EL (cell line): ENCODE results near the gene ASIC2.
A peak's percentile ranks its signal among the peaks of the same experiment; 100 is the strongest.

Experiments used
- DNase-seq: peaks from one replicate; pipeline ENCODE4 v3.0.0-alpha.2; 2016

ASIC2 gene

DNA sequence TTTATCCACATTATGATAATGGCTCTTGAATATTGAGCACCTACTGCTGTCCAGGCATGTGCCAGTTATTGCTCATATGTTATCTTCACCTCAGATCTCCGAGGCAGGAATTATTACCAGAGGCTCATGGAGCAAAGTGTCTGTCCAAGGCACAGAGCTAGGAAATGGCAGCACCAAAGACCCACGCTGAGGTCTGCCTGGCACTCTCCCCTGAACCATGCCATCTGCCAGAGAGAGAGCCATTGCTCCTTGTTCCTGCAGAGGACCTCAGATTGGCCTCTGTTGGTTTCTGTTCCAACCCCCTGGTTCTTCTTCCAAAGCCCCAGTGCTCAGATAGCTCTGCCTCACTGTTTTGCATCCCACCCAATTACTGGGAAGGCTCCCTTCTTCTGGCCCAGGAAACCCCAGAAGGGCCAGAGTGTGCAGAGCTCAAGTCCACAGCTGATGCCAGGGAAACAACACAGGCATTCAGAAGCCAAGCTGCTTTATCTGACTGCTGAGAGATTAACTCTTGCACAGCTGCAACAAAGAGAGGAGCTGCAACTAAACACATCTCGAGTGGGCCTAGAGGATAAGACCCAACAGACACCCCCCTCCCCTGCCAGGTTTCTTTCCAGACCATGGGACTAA lies 5.9 kb downstream of the ASIC2 start:
- no peak for DNase-seq

DNA sequence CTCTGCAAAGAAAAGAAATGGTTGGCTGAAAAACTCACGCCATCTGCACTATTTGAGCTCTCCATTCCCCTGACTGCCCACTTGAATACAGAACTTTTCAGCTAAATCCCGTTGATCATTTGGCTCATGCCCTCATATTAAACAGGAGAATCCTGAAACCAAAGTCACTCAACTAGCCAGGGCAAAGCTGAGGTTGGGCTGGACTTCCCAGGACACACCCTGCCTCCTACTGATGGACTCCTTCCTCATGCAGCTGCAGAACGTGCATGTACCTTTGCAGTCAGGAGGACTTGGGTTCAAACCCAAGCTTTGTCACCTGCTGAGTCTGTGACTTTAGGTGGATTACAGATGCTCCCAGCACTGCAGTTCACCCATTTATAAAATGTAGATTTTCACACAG lies 7.7 kb downstream of the ASIC2 start:
- no peak for DNase-seq

DNA sequence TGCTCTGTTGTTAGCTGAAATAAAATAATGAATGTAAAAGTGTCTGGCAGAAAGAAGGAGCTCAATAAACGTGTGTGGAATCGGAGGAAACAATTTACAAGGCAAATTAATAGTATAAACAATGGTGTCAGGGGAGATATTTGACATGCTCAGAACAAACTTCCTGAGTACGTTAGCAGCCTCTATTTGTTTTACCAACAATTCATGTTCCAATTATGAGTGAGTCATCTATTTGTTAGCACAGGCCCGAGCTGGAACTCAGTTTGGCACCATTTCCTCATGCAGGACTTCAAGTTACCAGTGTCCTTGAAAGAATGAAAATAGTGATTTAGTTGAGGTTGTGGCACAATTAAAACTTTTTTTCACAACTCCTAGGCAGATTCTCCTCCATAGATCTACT lies 9.1 kb downstream of the ASIC2 start:
- DNase-seq, result peak; percentile 58

DNA sequence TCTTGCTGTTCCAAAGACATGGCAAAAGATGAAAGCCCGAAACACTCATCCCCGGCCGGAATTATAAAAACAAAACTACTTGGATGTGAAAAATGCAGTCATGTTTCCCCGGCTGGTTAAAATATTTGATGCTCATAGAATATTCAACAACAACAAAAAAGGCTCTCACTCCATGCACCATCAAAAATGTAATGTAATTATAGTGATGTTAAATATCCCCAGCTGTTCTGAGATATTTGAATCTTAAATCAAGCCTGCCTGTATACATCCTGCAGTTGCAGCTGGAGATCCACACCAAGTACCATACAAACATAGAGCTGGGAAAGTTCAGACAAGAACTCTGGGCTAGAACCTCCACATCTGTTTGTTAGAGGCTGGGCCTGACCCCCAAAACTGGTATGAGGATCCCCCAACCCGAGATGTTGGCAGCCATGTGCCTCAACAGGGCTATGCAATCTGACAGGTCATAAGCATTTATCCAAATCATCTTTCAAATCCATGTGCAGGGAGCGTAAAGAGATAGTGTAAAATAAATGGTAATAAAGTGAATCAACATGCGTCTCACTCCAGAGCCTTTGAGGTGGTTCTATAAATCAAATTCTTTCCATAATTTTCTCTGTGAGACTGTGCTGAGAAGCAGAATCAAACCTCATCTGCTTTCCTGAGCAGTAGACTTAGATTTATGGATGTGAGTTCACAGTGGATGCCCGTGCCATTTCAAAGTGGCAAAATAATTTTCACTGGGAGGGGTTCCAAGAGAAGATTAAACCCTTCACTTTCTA lies 12.7 kb downstream of the ASIC2 start:
- no peak for DNase-seq

DNA sequence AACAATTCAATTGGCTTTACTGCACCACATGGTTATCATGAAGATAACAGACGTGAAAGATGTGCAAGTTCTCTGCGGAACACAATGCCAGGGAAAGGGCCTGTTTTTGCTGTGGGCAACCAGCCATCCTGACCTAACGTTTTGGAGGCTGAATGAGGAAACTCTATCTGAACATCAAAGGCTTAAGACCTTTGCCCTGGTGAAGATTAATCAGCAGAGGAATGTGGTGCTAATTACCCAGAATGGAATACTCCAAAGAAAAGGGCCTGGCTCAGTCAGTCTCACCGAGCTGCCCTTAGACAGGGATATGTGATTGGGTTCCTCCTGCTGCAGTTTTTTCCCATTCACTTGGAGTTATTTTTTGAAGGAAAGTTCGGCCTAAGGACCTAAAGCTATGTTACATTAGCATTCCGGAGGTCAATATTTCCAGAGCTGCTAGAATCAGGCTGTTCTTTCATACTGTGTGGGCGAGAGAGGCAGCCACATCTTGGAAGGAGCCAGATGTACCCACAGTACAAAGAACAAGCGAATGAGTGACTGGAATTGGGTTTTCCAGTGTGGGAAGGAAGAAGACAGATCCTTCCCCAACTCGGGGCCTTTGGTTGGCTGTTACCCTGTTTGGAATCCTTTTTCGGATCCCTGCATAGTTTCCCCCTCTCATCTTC lies 15.5 kb downstream of the ASIC2 start:
- no peak for DNase-seq

DNA sequence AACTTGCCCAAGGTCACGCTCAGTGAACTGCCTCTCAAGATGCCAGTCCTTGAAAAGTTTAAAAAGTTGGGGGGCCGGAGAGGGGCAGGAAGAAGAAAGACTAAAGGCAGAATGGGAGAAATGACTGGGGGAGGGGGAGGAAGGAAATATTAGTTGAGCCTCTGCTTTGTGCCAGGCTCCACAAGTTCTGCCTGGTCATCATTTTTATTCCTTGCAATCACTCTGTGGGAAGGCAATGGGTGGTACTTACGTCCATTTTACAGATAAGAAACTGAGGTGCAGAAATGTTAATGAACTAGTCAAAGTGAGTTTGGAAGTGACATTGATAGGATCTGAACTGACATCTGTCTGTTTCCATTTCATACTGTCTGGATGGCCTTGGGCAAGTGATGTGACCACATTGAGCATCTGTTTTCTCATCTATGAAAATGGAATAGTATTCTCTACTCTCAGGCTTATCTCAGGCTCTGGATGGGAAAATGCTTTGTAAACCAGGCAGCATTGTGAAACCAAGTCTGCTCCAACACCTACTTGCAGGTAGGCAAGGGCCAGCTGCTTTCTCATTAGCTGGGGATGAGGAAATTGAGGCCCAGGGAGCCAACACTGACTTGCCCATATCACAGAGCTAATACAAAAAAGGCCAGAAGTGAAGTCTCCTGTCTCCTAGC lies 19.2 kb downstream of the ASIC2 start:
- DNase-seq, result no peak

DNA sequence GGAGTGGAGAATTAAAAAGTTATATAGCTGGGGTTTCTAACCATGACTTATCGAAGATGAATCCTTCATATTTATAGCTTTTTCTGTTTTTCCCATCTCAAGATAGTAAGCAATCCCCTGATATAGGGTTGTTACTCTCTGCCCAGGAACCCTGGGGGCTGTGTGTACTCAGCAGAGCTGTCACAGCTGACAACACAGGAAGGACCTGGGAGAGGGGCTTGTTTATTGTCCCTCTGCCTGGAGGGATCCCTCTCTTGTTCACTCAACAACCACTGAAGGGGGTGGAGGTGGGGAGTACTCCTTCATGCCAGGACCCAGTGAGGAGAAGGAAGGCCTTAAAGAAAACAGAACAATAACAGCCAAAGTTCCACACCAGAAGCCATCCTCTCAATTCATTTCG lies 19.8 kb downstream of the ASIC2 start:
- no peak for DNase-seq

DNA sequence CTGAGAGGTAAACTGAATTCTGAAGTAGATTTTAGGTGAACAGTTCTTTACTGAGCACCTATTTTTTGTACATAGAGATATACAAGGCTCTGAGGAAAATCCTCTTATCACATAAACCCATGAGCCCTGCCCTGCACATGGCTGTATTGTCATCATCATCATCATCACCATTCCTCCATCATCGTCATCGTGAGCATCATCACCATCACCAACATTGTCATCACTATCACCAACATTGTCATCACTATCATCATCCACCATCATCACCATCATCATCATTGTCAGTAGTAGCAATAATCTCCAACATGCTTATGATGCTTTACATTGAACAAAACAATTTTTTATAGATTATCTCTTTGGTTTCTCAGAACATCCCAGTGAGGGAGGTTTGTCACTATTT lies 20.7 kb downstream of the ASIC2 start:
- no peak for DNase-seq

DNA sequence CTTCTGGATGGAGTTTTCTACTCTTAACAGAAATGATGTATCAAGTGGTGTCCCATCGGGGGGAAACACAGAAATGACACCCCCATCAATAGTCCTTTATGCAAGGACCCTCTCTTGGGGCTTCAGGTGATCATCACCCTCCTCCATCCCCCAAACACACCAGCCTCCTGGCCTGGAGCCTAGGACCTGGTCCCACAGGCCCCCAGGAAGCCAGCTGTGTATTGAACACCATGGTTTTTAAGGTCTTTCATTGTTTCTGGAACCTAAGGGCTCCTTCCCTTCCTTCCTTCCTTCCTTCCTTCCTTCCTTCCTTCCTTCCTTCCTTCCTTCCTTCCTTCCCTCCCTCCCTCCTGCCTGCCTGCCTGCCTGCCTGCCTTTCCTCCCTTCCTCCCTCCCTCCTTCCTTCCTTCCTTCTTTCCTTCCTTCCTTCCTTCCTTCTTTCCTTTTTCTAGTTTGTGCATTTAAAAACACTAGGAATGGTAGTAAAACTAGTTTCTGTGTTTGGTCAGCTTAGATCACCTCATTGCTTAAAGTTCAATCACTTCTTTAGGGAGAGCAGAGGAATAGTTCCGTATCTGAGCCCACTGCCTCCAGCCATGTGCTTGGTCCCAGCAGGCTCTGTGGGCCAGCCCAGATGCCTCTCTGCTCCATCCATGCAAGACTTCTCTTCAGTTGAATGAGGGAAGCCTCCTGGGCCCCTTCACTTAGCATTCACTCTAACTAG lies 23.6 kb downstream of the ASIC2 start:
- no peak for DNase-seq

DNA sequence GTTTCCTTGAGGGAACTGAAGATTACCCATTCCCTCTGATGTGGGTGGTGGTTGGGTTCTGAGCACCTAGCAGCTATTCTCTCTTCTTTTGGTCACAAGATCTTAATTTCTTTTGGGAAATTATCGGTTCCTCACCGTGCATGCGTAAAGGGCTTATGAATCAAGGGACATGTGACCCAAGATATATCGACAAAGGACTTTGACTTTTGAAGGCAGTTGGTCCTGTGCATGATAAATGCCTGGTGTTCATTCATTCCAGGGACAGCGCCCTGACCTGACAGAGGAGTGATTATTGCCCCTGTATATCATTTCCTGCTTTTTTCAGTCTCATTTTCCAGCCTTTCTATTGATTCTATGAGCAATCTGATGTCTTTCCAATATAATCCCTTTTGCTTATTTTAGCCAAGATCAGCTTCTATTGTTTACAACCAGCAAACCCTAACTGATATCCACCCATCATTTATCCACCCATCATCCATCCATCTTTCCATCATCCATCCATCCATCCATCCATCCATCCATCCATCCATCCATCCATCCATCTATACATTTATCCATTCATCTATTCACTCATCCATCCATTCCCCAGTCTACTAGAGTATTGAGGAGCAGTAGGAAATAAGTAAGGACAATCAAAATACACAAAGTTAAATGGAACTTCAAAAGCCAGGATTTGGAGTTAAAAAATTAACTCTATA lies 25.1 kb downstream of the ASIC2 start:
- DNase-seq, result no peak

DNA sequence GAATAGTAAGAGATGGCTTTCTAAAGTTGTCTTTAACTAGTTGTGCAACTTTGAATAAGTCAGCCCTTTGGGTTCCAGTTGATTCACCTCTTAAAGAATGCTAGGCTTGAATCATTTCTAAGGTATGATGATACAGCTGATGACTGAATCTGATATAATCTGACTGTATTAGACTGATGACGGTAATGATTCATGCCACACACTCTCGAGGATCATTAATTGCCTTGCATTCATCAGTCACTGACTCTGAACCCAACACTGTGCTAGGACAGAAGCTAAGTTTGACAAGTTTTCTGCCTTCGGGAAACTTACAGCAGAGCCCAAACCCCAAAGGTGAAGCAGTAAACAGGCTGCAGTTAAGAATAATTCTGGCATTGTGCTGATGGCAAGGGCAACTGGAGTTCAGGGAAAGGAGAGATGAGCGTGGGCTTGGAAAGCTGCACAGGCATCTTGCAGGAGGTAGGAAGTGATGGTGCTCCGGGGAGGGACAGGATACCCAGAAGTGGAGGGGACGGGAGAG lies 25.8 kb downstream of the ASIC2 start:
- DNase-seq, result peak; percentile 82

DNA sequence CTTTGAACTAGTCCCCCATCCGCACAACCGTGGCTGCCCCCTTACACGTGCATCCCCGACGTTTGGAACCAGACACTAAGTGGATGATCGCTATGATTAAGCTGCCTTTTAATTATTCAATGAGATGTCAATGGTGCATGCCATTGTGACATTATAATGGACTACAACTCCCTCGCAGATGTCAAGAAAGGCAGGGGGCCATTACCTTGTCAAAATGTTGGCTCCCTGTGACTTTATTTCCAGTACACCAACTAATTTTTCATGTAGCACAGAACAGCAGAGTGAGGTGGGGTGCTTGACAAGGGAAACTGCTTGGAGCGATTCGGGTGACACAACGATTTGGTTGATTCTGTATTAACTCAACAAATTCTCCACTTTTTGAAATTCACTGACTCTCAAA lies 26.5 kb downstream of the ASIC2 start:
- DNase-seq, result no peak

DNA sequence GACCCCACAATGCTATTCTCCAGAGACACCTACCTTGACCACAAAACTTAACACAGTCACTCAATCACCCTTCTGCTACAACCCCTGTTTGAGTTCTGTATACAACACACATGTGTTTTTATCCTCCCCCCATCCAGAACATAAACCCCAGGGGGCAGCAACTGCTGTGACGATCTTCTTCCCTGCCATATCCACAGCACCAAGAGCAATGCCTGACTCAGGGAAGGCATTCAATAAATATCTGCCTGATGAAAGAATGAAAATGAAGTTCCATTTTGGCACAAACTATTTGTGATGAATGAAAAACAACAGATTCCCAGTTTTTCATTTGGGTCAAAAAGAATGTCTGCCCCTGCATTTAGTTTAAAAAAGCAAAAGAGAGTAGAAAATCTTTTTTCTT lies 27.0 kb downstream of the ASIC2 start:
- DNase-seq, result no peak

DNA sequence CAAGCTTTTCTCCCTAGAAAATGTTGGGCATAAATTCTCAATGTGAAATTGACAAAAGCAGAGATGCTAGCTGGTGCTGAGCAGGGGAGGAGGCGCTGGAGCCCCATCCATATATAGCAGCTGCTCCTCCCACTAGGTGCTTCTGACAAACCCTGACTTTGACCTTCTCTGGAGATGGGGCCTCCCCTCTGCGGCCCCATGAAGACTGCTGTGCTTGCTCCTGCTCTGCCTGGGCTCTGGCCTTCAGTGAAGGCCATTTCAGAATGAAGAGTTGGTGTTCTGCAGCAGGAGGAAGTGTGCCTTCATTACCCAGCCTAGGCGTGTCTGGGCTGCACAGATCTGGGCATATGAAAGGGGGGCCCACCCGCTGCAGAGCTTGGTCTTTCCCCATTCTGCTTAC lies 29.7 kb downstream of the ASIC2 start:
- DNase-seq, result no peak

DNA sequence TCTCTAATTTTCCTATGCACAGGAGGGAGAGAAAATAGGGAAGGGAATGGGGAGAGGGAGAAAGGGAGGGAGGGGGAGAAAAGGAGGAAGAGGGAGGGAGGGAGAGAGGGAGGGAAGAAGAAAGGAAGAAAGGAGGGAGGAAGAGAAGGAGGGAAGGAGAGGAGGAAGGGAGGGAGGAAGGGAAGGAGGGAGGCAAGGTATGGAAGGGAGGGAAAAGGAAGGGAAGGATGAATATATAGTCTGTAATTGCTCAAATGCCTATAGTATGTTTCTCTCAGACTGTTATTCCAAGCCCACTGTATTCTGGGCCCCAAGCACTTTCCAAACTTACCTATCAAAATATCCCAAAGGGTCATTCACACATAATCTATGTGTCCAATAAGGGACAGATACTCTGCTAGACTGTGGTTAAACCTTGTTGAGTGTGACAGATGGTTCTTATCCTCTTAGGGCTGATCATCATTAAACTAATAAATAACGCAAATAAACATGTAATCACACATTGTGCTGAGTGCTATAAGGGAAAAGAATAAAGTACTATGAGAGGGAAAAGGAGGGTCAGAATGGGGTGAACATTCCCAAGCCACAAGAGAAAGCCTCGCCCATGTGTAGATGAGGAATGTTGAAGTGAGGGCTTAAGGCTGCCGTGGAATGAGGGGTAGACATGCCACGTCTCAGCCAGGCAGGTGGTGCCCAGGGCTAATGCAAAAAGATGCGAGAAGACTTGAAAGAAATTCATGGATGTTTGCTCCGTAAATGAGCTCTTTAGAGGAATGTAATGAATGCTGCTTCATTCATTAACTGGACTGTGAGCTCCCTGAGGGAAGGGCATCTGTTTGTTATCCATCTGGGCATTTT lies 30.6 kb downstream of the ASIC2 start:
- DNase-seq, result no peak

DNA sequence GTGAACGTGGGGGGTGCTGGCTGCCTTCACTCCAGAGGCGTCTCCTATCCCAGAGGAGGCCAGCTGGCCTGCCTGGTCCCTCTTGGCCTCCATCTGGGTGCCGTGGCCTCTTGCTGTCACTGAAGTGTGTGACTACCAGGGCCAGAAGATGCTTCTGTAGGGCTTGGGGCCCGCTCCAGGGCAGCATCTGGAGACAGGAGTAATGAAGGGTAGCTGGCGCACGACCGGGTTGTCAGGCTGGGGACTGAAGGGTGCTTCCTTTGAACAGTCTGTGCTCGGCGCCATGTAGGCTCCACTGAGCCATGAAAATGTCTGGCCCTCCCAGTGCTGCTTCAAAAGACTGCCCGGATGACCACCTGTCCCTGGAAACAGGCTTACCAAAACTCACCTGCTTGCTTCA lies 31.3 kb downstream of the ASIC2 start:
- no peak for DNase-seq

DNA sequence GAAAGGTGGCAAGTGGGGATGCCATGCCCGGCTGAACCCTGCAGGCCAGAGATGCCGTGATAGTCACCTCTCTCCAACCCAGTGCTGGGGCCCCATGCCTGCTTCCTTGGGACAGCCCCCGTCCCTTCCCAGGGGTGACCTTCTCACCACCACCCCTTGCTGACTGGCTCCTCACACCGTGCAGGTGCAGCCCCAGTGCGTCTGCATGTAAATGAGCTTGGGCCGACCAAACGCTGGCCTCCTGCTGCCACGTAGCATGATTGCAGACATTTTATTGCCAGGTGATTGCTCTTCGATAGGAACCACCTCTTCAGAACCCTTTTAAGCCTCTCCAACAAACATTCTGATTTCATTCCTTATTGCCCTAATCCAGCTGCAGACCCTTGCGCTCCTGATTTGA lies 32.5 kb downstream of the ASIC2 start:
- DNase-seq, result no peak

DNA sequence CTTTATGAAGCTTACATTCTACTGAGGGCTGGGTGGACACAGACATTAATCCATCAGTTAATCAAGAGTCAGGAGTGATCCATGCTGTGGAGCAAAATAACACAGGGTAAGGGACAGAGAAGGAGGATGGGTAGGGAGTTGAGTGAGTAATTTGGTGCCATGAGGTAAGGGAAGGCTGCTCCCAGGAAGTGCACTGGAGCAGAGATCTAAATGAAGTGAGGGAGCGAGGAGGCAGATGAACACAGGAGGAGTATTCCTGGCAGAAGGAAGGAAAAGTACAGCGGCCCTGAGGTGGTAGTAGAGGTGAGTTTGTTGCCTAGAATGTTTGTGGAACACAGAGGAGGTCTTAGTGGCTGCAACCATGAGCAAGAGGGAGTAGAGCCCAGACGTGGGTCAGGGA lies 34.8 kb downstream of the ASIC2 start:
- no peak for DNase-seq

DNA sequence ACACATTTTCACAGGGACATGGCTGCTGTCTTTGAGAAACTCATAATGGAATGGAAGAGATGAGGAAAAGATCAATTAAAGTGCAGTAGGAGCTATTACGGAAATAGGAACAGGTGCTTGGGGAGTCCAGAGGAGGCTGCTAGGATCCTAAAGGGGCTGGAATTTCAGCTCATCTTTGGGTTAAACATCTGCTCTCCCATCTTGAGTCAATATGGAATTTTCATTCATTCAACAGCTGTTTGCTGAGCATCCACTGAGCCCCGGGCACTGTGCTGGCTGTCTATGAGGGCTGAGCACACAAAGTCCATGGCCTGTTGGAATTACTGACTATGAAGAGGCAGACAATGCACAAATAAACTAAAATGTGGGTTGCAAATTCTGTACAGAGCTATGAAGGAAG lies 47.9 kb downstream of the ASIC2 start:
- no peak for DNase-seq

DNA sequence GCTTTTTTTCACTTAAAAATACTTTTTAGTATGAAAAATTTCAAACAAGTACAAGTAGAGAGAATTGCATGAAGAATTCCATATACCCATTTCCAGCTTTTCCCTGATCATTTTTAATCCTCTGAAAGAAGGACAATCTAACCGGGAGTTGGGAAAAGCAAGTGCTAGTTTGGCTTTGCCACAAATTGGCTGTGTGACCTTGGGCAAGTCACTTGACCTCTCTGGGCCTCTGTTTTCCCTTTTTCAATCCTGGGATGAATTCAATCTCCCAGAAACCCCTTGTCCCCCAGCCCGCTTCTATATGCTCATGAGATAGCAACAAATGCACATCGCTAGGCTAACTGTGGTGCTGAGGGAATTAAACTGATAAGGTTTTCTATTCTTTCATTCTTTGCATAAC lies 49.4 kb downstream of the ASIC2 start:
- DNase-seq, result no peak
